TTC549 (cell line): ENCODE data around the gene SLC17A5.
A peak's percentile ranks its signal among the peaks of the same experiment; 100 is the strongest.
"Not testable (repeated sequence)": the region's sequence is repeated elsewhere in the genome, so short reads cannot be mapped to it uniquely, and the experiment has no call there.

ENCODE experiments used
- FAIRE-seq: peaks from 2 replicates; lab custom pipeline; 2012; peaks lifted over from hg19 to GRCh38; lab: Jason Lieb, UNC

Gene SLC17A5

GRCh38 chr6:73613806-73614536 is 39.8 kb downstream of the SLC17A5 start:
- FAIRE-seq = no peak

GRCh38 chr6:73612611-73613010 is 41.2 kb downstream of the SLC17A5 start:
- FAIRE-seq = no peak

- FAIRE-seq = peak; percentile 85
These were observed 43.1 kb downstream of the SLC17A5 start for GRCh38 chr6:73610444-73611275.

- no peak for FAIRE-seq
These were observed 45.0 kb downstream of the SLC17A5 start for GRCh38 chr6:73608761-73609160.

GRCh38 chr6:73606428-73606827 is 47.4 kb downstream of the SLC17A5 start:
- FAIRE-seq = no peak

- no peak for FAIRE-seq
These were observed 49.3 kb downstream of the SLC17A5 start for GRCh38 chr6:73604461-73604860.

- no peak for FAIRE-seq
These were observed 49.8 kb downstream of the SLC17A5 start for GRCh38 chr6:73604020-73604419.

- peak; percentile 40 for FAIRE-seq
These were observed 67.3 kb downstream of the SLC17A5 start for GRCh38 chr6:73586416-73586974.

GRCh38 chr6:73585566-73586415 is 68.0 kb downstream of the SLC17A5 start:
- peak; percentile 66 for FAIRE-seq

GRCh38 chr6:73581293-73581692 is 72.5 kb downstream of the SLC17A5 start:
- FAIRE-seq = no peak

- peak; percentile 88 for FAIRE-seq
These were observed 73.3 kb downstream of the SLC17A5 start for GRCh38 chr6:73580247-73581149.

- FAIRE-seq = peak; percentile 88
These were observed 73.9 kb downstream of the SLC17A5 start for GRCh38 chr6:73579851-73580246.

GRCh38 chr6:73579389-73579788 is 74.4 kb downstream of the SLC17A5 start:
- no peak for FAIRE-seq

- no peak for FAIRE-seq
These were observed 76.1 kb downstream of the SLC17A5 start for GRCh38 chr6:73577676-73578075.

GRCh38 chr6:73572531-73572930 is 81.3 kb downstream of the SLC17A5 start:
- not testable (repeated sequence) for FAIRE-seq

- FAIRE-seq = not testable (repeated sequence)
These were observed 82.3 kb downstream of the SLC17A5 start for GRCh38 chr6:73571218-73572181.

- no peak for FAIRE-seq
These were observed 84.7 kb downstream of the SLC17A5 start for GRCh38 chr6:73569121-73569520.

- no peak for FAIRE-seq
These were observed 86.7 kb downstream of the SLC17A5 start for GRCh38 chr6:73566954-73567591.

- FAIRE-seq = not testable (repeated sequence)
These were observed 87.3 kb downstream of the SLC17A5 start for GRCh38 chr6:73566486-73566871.
